Measurements from ENCODE around the gene PCCA.

Gene PCCA

DNA sequence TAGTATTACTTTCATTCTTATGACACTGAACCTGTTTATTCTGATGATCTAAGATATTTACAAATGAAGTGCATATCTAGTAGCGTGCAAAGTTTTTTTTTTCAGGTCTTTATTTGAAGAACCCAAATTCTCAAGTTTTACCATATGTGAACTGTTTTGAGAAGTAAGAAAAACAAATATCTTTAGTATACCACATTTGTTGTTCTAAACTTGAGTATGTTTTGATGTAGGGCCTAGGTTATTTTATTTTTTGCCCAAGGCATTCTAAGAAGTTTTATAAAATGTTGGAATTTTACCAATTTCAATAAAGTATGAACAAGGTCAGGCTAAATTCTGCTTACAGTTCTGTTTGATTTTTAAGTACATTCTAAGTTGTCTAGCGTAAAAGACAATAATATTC, 213.5 kb downstream of the PCCA start:
- Histone ChIP-seq H3K79me2 (ENCODE audit: low read length) (no peaks in the 10 kb centered on the region), H3K36me3 (replicated peaks; ENCODE audit: low read depth, low read length) (no peaks in the 10 kb centered on the region), H4K20me1 (ENCODE audit: insufficient read depth, low read length) (no peaks in the 10 kb centered on the region), H3K4me2 (ENCODE audit: low read length) (no peak overlapping the region), H3K4me3 (ENCODE audit: low read length) (no peak overlapping the region), H3K27ac (ENCODE audit: low read length) (no peak overlapping the region), H3K9me3 (ENCODE audit: insufficient read depth, low read length) (no peaks in the 10 kb centered on the region), H2AFZ (ENCODE audit: low read depth, low read length) (no peak overlapping the region), H3K9ac (ENCODE audit: low read length) (no peak overlapping the region), H3K27me3 (ENCODE audit: low read depth, low read length) (no peaks in the 10 kb centered on the region), H3K4me1 (ENCODE audit: low read length) (peaks cover 4% of the 10 kb centered on the region; the same call in 1 of the 2 replicates)
- TF ChIP-seq, protein P1, sequence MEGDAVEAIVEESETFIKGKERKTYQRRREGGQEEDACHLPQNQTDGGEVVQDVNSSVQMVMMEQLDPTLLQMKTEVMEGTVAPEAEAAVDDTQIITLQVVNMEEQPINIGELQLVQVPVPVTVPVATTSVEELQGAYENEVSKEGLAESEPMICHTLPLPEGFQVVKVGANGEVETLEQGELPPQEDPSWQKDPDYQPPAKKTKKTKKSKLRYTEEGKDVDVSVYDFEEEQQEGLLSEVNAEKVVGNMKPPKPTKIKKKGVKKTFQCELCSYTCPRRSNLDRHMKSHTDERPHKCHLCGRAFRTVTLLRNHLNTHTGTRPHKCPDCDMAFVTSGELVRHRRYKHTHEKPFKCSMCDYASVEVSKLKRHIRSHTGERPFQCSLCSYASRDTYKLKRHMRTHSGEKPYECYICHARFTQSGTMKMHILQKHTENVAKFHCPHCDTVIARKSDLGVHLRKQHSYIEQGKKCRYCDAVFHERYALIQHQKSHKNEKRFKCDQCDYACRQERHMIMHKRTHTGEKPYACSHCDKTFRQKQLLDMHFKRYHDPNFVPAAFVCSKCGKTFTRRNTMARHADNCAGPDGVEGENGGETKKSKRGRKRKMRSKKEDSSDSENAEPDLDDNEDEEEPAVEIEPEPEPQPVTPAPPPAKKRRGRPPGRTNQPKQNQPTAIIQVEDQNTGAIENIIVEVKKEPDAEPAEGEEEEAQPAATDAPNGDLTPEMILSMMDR (IDR thresholded peaks at IDR 0.05; ENCODE audit: low read depth, low read length), result no peak
- no peak for TF ChIP-seq EZH2phosphoT487 (IDR thresholded peaks at IDR 0.05; ENCODE audit: low read depth)

DNA sequence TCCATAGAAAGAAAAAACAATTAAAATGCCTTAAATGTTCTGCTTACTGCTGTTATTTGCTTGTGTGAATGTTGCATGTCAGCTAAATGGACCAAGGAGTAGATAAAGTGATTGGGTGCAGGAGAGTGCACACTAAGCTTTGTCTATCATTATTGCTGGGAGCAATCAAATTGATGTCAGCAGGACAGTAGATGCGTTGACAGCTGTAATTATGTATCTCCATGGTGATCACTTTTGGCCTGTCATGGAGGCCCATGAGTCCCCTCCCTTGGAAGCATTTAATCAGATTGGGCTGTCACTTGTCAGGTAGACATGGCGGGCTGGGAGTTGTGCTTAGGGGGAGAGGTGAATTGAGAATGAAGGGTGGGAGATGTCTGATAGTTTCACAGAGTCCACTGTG, 215.3 kb downstream of the PCCA start:
- no peak overlapping the region for H3K27ac ChIP-seq (ENCODE audit: low read length)
- H3K4me2 ChIP-seq (ENCODE audit: low read length), result no peak overlapping the region
- H3K9me3 ChIP-seq (ENCODE audit: insufficient read depth, low read length), result no peaks in the 10 kb centered on the region
- no peak overlapping the region for H2AFZ ChIP-seq (ENCODE audit: low read depth, low read length)
- no peaks in the 10 kb centered on the region for H3K27me3 ChIP-seq (ENCODE audit: low read depth, low read length)
- H3K79me2 ChIP-seq (ENCODE audit: low read length), result no peaks in the 10 kb centered on the region
- H3K4me1 ChIP-seq (ENCODE audit: low read length), result peaks cover 4% of the 10 kb centered on the region; the same call in 1 of the 2 replicates
- TF ChIP-seq, protein P1 (IDR thresholded peaks at IDR 0.05; ENCODE audit: low read depth, low read length), result no peak
- no peak for TF ChIP-seq EZH2phosphoT487 (IDR thresholded peaks at IDR 0.05; ENCODE audit: low read depth)
- no peak overlapping the region for H3K9ac ChIP-seq (ENCODE audit: low read length)
- H3K4me3 ChIP-seq (ENCODE audit: low read length), result no peak overlapping the region
- no peaks in the 10 kb centered on the region for H4K20me1 ChIP-seq (ENCODE audit: insufficient read depth, low read length)
- H3K36me3 ChIP-seq (replicated peaks; ENCODE audit: low read depth, low read length), result no peaks in the 10 kb centered on the region

DNA sequence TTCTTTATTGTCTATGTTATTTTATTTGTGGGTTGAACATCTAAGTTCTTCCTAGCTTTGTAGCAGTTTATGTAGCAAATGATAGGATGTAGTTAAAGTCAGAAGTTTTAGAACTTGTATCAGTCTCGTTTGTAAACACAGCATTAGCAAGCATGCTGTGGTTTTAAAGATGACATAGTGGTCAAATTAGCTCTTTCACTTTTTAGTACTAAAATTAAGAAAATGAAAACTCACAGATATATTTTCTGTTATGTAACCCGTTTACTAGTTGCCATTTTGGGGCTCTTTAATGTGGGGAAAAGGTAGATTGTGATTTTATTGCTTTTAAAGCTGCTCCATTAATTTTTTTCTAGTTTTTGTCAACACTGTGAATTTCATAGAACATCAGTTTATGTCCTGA, 216.5 kb downstream of the PCCA start:
- no peaks in the 10 kb centered on the region for H3K9me3 ChIP-seq (ENCODE audit: insufficient read depth, low read length)
- no peak overlapping the region for H2AFZ ChIP-seq (ENCODE audit: low read depth, low read length)
- no peaks in the 10 kb centered on the region for H3K36me3 ChIP-seq (replicated peaks; ENCODE audit: low read depth, low read length)
- no peaks in the 10 kb centered on the region for H3K79me2 ChIP-seq (ENCODE audit: low read length)
- TF ChIP-seq EZH2phosphoT487 (IDR thresholded peaks at IDR 0.05; ENCODE audit: low read depth), result no peak
- TF ChIP-seq, protein P1 (IDR thresholded peaks at IDR 0.05; ENCODE audit: low read depth, low read length), result no peak
- no peaks in the 10 kb centered on the region for H3K27me3 ChIP-seq (ENCODE audit: low read depth, low read length)
- no peak overlapping the region for H3K4me3 ChIP-seq (ENCODE audit: low read length)
- H3K4me1 ChIP-seq (ENCODE audit: low read length), result peaks cover 4% of the 10 kb centered on the region; the same call in 1 of the 2 replicates
- H4K20me1 ChIP-seq (ENCODE audit: insufficient read depth, low read length), result no peaks in the 10 kb centered on the region
- no peak overlapping the region for H3K27ac ChIP-seq (ENCODE audit: low read length)
- no peak overlapping the region for H3K9ac ChIP-seq (ENCODE audit: low read length)
- no peak overlapping the region for H3K4me2 ChIP-seq (ENCODE audit: low read length)

DNA sequence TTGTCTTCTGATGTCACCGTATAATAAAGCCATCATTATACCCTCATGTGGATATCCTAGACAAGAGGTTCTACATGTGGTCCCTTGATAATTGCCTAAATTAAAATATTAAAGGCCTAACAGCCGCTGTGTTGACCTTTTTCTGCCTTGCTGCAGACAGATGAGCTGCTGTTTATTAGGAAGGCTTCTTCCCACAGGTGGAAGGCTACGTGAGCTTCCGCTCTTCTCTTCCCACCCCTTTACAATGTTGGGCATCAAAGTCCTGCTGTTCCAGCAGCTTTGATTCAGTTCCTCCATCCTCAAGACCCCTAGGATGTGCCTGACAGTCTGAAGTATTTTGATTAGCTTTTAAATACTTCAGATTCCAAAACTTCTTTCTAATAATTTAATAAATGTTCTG, 217.1 kb downstream of the PCCA start:
- H3K4me3 ChIP-seq (ENCODE audit: low read length), result no peak overlapping the region
- H3K27ac ChIP-seq (ENCODE audit: low read length), result no peak overlapping the region
- H3K4me1 ChIP-seq (ENCODE audit: low read length), result peaks cover 4% of the 10 kb centered on the region; the same call in 1 of the 2 replicates
- H3K27me3 ChIP-seq (ENCODE audit: low read depth, low read length), result no peaks in the 10 kb centered on the region
- H3K36me3 ChIP-seq (replicated peaks; ENCODE audit: low read depth, low read length), result no peaks in the 10 kb centered on the region
- no peaks in the 10 kb centered on the region for H3K79me2 ChIP-seq (ENCODE audit: low read length)
- no peak overlapping the region for H2AFZ ChIP-seq (ENCODE audit: low read depth, low read length)
- no peak overlapping the region for H3K9ac ChIP-seq (ENCODE audit: low read length)
- no peaks in the 10 kb centered on the region for H3K9me3 ChIP-seq (ENCODE audit: insufficient read depth, low read length)
- H4K20me1 ChIP-seq (ENCODE audit: insufficient read depth, low read length), result no peaks in the 10 kb centered on the region
- H3K4me2 ChIP-seq (ENCODE audit: low read length), result no peak overlapping the region
- TF ChIP-seq EZH2phosphoT487 (IDR thresholded peaks at IDR 0.05; ENCODE audit: low read depth), result no peak
- TF ChIP-seq, protein P1 (IDR thresholded peaks at IDR 0.05; ENCODE audit: low read depth, low read length), result no peak
